ENCODE results near the gene SFT2D3.
"Not testable (repeated sequence)": the region's sequence is repeated elsewhere in the genome, so short reads cannot be mapped to it uniquely, and the experiment has no call there.

The SFT2D3 gene

DNA sequence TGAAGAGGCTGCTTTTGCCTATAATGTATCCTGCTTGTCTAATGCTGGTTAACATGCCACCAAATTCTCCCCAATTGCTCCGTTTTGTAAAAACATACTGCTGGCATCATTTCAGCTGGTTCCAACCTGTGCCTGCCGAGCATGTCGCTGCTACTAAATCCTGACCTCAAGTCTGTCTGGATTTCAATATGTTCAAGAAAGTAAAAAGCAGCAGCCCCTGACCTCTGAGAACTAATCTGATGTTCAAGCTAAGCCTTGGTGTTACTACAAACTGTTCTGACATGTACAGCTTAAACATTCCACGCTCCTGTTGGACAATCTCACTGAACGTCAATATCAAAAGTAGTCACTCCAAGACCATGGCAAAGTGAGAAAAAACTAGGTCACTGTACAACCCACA lies 46.3 kb downstream of the SFT2D3 start:
- no peak for DNase-seq (ENCODE audit: low spot score)

DNA sequence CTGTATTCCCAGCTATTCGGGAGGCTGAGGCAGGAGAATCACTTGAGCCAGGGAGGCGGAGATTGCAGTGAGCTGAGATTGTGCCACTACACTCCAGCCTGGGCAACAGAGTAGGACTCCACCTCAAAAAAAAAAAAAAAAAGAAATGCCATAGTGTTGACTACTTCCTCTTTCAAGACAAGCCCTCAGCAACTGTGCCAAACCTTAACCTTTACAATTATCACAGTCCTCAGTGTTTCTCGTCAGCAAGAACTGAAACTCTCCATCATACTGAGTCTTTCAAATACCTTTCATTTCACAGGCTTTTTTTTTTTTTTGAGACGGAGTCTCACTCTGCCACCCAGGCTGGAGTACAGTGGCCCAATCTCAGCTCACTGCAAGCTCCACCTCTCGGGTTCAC lies 48.2 kb downstream of the SFT2D3 start:
- not testable (repeated sequence) for DNase-seq (ENCODE audit: low spot score)

DNA sequence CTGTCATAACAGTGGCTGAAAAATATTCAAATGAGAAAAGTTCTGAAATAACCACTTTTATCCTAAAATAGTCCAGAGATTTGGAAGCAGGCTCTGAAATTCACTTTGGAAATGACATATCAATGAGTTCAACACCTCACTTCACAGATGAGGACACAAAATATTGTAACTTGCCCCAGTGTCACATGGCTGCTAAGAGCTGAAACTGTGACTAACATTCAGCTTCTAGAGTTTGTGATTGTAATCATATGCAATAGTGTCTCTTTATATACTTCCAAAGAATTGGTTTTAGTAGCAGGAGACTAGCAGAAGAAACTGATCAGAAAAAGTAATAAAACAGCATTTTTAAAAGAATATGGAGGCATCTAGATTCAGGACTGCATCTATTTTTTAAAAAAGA lies 52.1 kb downstream of the SFT2D3 start:
- DNase-seq (ENCODE audit: low spot score) = no peak

DNA sequence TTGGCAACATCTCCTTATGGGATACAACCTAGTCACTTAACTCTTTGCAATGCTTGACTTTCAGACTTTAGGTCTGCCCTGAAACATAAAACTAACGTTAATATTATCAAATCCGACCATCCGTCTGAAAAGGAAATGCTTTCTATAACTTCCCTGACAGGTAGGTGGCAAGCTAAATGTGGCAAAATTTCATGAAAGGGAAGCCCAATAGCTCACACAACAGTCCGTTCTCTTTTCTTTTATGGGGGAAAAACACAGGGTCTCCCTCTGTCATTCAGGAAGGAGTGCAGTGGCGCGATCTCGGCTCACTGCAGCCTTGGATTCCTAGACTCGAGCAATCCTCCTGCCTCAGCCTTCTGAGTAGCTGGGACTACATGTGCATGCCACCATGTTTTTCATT lies 52.9 kb downstream of the SFT2D3 start:
- no peak for DNase-seq (ENCODE audit: low spot score)
